Muscle layer of duodenum (tissue), 2 donors: ENCODE data around the gene GCC1.
A peak's percentile ranks its signal among the peaks of the same experiment; 100 is the strongest.

Experiments
- H3K27ac ChIP-seq: one replicate; pipeline ENCODE4 v1.7.0; 2013; ENCODE audit warnings: mild to moderate bottlenecking, low read length
- H3K27me3 ChIP-seq: one replicate; pipeline ENCODE4 v1.7.0; 2013; ENCODE audit warnings: low read depth, mild to moderate bottlenecking, control low read depth, low read length
- H3K36me3 ChIP-seq, 2 donors: one replicate each; pipeline ENCODE4 v1.7.0; 2013; ENCODE audit warnings: low read length in 2 of 2, control low read depth in 1 of 2, mild to moderate bottlenecking in 1 of 2; ENCODE audit not compliant: insufficient read depth in 2 of 2, control insufficient read depth in 1 of 2
- H3K4me1 ChIP-seq, 2 donors: one replicate each; pipeline ENCODE4 v1.7.0; 2013; ENCODE audit warnings: low read length in 2 of 2, mild to moderate bottlenecking in 2 of 2, control low read depth in 1 of 2, moderate library complexity in 1 of 2; ENCODE audit not compliant: insufficient read depth in 2 of 2, control insufficient read depth in 1 of 2
- H3K4me3 ChIP-seq, 2 donors: one replicate each; pipeline ENCODE4 v1.7.0; 2013; ENCODE audit warnings: low read length in 2 of 2, low read depth in 1 of 2, mild to moderate bottlenecking in 1 of 2
- H3K9me3 ChIP-seq, 2 donors: one replicate each; pipeline ENCODE4 v1.7.0; 2013; ENCODE audit warnings: low read length in 2 of 2, control low read depth in 1 of 2, mild to moderate bottlenecking in 1 of 2; ENCODE audit not compliant: control insufficient read depth in 1 of 2
- donor health status: healthy.

The GCC1 gene

DNA sequence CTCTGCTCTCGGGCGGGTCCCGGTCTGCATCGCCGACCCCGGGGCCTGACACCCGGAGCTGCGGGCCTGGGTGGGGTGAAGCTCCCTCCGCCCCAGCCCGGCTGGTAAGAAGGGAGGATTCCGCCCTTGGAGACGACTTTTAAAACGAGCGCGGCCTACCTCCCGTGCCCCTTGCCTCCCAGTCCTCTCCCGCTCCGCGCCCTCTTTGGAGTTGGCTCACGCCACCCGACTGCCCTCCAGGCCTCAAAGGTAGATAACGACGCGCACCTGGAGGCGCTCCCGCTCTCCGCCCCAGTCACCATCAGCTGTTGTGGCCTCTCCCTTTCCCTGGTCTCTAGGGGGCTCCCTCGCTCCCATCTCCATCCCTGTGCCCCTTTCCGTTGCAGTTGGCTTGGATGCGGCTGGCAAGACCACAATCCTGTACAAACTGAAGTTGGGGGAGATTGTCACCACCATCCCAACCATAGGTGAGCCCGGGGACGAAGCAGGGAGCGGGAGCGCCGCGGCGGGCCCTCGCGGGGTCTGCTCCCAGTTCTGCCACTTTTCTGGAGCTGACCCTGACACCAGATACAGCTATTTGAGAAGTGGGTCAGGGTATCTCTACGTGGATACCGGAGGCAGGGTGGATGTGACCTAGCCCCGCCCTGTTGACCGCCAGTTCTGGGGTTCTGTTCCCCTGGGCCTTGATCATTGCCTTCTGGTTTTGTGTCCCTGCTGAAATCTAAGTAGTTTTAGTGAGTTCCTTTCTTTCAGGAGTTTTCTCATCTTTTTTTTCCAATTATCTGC, 3.5 kb upstream of the GCC1 start:
- Histone ChIP-seq H3K4me1 (peaks cover 19 to 36% of the 10 kb centered on the region in 2 donors), H3K27me3 (no peaks in the 10 kb centered on the region), H3K36me3 (peaks cover 17 to 18% of the 10 kb centered on the region in 2 donors), H3K9me3 (no peaks in the 10 kb centered on the region), H3K27ac (peak overlapping the region; percentile 64), H3K4me3 (peak overlapping the region; percentile 81 to 90)

DNA sequence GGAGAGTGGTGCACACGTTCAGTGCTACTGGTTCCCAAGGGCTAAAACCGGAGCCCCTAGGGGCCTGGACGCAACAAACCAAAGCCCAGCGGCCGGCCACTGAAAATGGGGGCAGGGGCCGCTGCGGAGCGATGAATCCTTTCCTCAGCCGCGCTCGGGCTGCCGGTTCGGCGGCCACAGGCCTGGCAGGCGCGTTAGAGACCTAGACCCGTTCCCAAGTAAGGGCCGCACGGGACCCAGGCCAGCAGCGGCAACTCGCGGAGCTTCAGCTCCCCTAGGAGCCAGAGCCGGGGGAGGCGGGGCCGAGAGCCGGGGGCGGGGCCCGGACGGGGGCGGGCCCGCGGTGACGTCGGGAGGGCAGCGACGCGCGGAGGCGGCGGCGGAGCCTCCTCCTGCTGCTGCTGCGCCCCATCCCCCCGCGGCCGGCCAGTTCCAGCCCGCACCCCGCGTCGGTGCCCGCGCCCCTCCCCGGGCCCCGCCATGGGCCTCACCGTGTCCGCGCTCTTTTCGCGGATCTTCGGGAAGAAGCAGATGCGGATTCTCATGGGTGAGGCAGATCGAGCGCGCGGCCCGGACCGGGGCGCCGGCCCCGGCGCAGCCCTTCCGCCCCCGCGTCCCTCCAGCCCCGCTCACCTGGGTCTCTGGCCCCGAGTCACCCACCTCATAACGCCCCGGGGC, 2.8 kb upstream of the GCC1 start, which contains the start of gene ARF5:
Gene ARF5 (plus strand): TSS at position 393 of the 678 bp plus-strand sequence. CDS start 88 bp downstream, at position 481.
- peak within 1 kb of the TSS; percentile 81 to 90 for H3K4me3 ChIP-seq
- H3K4me1 ChIP-seq = peaks cover 24 to 43% of the 10 kb centered on the region in 2 donors
- H3K9me3 ChIP-seq = no peaks in the 10 kb centered on the region
- H3K36me3 ChIP-seq = peaks cover 17 to 18% of the 10 kb centered on the region in 2 donors
- H3K27me3 ChIP-seq = no peaks in the 10 kb centered on the region
- peak within 1 kb of the TSS; percentile 69 for H3K27ac ChIP-seq

DNA sequence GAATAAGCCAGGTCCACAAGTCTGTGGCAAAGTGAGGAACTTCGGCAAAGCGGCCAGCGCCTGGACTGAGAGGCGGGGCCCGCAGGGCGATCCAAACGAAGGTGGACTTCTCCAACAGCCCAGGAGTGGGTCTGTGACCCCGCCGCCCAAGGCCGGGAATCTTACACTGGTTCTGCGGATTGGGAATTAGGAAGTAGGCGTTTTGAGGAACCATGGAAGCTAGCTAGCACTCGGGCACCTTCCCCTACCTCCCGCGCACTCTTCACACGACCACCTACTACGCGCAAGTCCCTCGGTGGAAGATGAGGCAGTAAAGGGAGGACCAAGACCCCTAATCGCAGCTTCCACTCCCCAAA, 2.2 kb upstream of the GCC1 start:
- H3K27me3 ChIP-seq = no peaks in the 10 kb centered on the region
- no peaks in the 10 kb centered on the region for H3K9me3 ChIP-seq
- peaks cover 18 to 20% of the 10 kb centered on the region in 2 donors for H3K36me3 ChIP-seq
- H3K27ac ChIP-seq = peak overlapping the region; percentile 69
- H3K4me1 ChIP-seq = peaks cover 24 to 49% of the 10 kb centered on the region in 2 donors
- H3K4me3 ChIP-seq = peak overlapping the region; percentile 68 to 90

DNA sequence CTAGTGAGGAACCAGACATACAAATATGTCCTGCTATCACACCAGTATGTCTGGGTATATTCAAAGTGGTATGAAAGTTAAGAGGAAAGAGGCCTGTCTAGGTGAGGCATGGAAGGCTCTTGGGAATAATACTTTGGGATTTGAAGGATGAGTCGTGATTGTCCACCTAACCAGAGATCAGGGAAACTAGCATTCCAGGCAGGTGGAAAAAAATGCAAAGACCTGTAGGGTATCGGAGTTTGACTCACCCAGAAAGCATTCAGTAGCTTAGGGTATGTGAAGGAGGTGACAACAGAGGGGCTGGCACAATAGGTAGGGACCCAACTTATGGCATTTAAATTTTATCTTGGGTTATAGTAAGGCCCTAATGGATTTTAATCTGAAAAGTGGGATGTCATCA, 950 bp upstream of the GCC1 start:
- no peak overlapping the region for H3K27ac ChIP-seq
- H3K9me3 ChIP-seq = no peaks in the 10 kb centered on the region
- H3K4me3 ChIP-seq = no peak overlapping the region
- H3K27me3 ChIP-seq = no peaks in the 10 kb centered on the region
- peaks cover 18 to 26% of the 10 kb centered on the region in 2 donors for H3K36me3 ChIP-seq
- H3K4me1 ChIP-seq = peaks cover 28 to 62% of the 10 kb centered on the region in 2 donors

DNA sequence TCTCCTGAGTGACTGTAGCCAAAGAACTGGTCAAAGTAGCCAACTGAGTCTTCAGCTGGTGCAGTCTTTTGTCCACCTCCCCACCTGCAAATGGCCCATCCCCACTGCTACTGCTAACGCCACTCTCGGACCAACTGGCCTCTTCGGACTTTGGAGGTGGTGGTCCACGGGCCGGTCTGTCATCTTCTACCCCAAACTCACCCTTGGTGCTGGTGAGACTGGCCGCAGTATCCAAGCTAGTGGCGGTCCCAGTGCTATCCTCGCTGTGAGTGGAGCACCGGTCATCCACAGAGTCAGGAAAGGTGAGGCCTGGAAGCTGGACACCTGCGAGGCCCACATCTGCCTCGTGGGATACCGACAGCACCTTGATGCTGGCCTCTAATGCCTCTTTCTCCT, 750 bp downstream of the GCC1 start:
- Histone ChIP-seq H3K27me3 (no peaks in the 10 kb centered on the region), H3K36me3 (peaks cover 13 to 23% of the 10 kb centered on the region in 2 donors), H3K27ac (peak overlapping the region; percentile 65), H3K4me1 (peaks cover 25 to 65% of the 10 kb centered on the region in 2 donors), H3K9me3 (no peaks in the 10 kb centered on the region), H3K4me3 (peak overlapping the region; percentile 78 to 91)

DNA sequence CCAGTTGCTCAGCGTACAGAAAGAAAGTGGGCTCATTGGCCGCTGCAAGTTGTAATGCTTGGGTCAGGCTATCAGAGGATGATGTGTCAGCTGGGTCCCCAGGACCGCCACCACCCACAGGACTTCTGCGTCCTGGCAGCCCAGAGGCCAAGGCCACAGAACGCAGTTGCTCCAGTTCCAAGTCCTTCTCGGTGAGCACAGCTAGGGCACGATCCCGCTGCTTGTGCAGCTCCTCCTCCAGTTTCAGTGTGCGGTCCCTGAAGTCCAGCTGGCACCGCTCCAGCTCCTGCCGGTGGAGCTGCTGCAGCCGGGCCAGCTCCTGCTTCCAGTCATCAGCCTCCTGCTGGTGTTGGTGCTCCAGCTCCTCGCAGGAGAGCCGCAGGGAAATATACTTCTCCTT, 3.0 kb downstream of the GCC1 start:
- peaks cover 17 to 55% of the 10 kb centered on the region in 2 donors for H3K4me1 ChIP-seq
- peaks cover 13 to 36% of the 10 kb centered on the region in 2 donors for H3K36me3 ChIP-seq
- no peak overlapping the region for H3K27ac ChIP-seq
- H3K27me3 ChIP-seq = no peaks in the 10 kb centered on the region
- H3K4me3 ChIP-seq = peak overlapping the region in 1 of 2 donors; percentile 10
- peaks cover 0 to 3% of the 10 kb centered on the region in 2 donors for H3K9me3 ChIP-seq

DNA sequence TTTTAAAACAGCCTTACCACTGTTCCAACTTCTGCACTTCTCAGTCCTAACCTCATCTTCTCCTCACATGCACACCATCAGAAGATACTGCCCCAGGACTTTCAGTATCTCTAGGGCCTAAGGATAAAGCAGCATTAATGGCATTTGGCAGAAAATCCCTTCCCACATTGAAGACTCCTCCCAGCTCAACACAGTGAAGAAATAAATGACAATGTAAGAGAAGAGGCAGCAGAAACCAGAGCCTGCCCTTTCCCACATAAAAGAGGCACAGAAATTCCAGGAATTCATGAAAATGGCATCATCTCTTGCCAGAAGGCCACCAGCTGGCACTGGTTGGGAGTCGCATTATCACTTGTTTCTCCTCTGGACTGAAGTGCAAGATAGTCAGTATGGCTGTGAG, 3.7 kb downstream of the GCC1 start:
- Histone ChIP-seq H3K4me3 (no peak overlapping the region), H3K9me3 (peaks cover 0 to 3% of the 10 kb centered on the region in 2 donors), H3K36me3 (peaks cover 13 to 39% of the 10 kb centered on the region in 2 donors), H3K27ac (no peak overlapping the region), H3K4me1 (peaks cover 17 to 55% of the 10 kb centered on the region in 2 donors), H3K27me3 (no peaks in the 10 kb centered on the region)

DNA sequence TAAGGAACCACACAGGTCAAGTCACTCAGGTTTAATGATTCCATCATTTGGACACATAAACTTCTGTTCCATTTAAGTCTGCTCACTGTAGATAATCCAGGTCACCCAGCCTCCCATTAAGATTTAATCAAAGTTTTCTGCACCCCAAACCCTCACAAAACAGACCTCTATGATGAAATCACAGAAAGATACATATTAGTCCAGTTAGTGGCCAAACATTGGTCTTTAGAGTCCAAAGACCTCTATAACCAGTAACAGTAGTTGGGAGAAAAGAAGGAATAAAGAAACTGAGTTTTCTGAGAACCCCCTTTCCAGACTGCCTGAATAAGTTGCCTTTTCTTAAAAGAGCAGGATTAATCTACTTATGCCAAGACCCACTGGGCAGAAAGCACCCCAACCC, 4.8 kb downstream of the GCC1 start:
- H3K4me3 ChIP-seq = no peak overlapping the region
- peaks cover 0 to 3% of the 10 kb centered on the region in 2 donors for H3K9me3 ChIP-seq
- H3K27me3 ChIP-seq = no peaks in the 10 kb centered on the region
- H3K36me3 ChIP-seq = peaks cover 13 to 39% of the 10 kb centered on the region in 2 donors
- H3K4me1 ChIP-seq = peaks cover 17 to 50% of the 10 kb centered on the region in 2 donors
- H3K27ac ChIP-seq = no peak overlapping the region

DNA sequence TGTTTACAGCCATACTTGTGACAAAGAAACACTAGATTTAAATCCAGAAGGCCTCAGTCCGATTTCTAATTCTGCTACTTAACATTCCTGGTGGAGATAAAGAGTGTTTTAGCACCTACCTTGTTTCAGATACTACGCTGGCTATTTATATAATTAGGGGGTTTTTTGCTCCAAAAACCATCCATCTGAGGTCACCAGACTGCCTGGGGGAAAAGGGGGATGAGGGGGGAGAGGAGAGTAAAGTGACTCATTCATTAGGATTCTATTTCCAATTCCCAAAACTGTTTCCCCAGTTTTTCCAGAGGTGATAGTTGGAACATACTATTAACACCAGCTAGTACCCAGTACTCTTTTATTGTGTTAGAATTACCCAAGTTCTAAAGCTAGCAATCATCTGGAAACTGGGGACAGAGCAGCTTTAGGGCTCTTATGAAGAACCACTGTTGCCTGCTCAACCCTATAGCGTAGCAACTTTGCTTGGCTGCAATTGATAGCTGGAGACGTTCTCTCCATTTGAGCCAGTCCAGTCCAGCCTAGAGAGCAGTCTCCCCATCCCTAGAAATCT, 6.6 kb downstream of the GCC1 start:
- no peak overlapping the region for H3K4me3 ChIP-seq
- H3K27ac ChIP-seq = no peak overlapping the region
- peaks cover 0 to 3% of the 10 kb centered on the region in 2 donors for H3K9me3 ChIP-seq
- H3K4me1 ChIP-seq = peaks cover 8 to 39% of the 10 kb centered on the region in 2 donors
- H3K36me3 ChIP-seq = peaks cover 13 to 39% of the 10 kb centered on the region in 2 donors
- H3K27me3 ChIP-seq = no peaks in the 10 kb centered on the region

DNA sequence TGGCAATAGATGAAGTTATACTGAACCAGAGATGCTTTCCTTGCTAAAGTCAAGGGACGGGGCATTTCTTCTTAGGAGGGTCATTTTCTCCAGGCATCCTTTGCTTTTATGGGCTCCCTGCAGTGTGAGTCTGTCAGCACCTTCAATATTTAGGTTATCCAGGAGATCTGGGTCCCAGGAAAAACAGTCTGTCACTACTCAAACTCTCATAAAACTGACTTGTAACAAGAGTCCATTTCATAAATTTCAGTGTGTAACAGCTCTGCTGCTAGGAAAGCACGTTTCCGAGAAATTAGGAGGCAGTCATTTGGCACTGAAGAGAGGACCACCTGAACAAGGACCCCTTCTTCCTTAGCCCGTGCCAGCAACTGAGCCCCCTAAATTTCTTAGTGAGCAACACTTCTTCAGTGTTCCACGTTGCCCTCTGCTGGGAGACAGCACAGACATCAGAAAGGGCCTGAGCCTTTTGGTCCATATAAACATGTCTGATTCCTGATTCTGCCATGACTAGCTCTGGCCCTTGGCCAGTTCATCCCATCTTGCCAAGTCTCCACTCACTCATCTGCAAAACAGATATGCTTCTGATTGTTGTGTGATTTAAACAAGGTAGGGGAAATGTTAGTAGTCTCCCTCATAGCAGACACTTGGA, 7.2 kb downstream of the GCC1 start:
- H3K36me3 ChIP-seq = peaks cover 13 to 39% of the 10 kb centered on the region in 2 donors
- H3K27me3 ChIP-seq = no peaks in the 10 kb centered on the region
- H3K4me1 ChIP-seq = peaks cover 4 to 33% of the 10 kb centered on the region in 2 donors
- H3K9me3 ChIP-seq = peaks cover 0 to 3% of the 10 kb centered on the region in 2 donors
- H3K4me3 ChIP-seq = no peak overlapping the region
- H3K27ac ChIP-seq = no peak overlapping the region
